ENCODE results near the gene NEU1.
"Not testable (repeated sequence)": the region's sequence is repeated elsewhere in the genome, so short reads cannot be mapped to it uniquely, and the experiment has no call there.

NEU1 gene

GRCh38 chr6:31862344-31863235, at the start of gene NEU1:
Gene NEU1 (minus strand): TSS chr6:31862821. CDS start chr6:31862776, 45 bp downstream.
- peak; percentile 97 to 98 for DNase-seq (ENCODE audit: low read depth in 2 of 2)

- no peak for DNase-seq (ENCODE audit: low read depth in 2 of 2)
These were observed 49.4 kb upstream of the NEU1 start for GRCh38 chr6:31911826-31912585.

- not testable (repeated sequence) for DNase-seq (ENCODE audit: low read depth in 2 of 2)
These were observed 46.7 kb upstream of the NEU1 start for GRCh38 chr6:31909298-31909697.

- no peak for DNase-seq (ENCODE audit: low read depth in 2 of 2)
These were observed 46.2 kb upstream of the NEU1 start for GRCh38 chr6:31908791-31909190.

GRCh38 chr6:31908255-31908654, 45.6 kb upstream of the NEU1 start:
- DNase-seq (ENCODE audit: low read depth in 2 of 2), result not testable (repeated sequence)

- no peak for DNase-seq (ENCODE audit: low read depth in 2 of 2)
These were observed 44.7 kb upstream of the NEU1 start for GRCh38 chr6:31907158-31907813.

- DNase-seq (ENCODE audit: low read depth in 2 of 2), result not testable (repeated sequence)
These were observed 44.1 kb upstream of the NEU1 start for GRCh38 chr6:31906727-31907126.

GRCh38 chr6:31906122-31906521, 43.5 kb upstream of the NEU1 start:
- no peak for DNase-seq (ENCODE audit: low read depth in 2 of 2)

GRCh38 chr6:31905041-31905440, 42.4 kb upstream of the NEU1 start:
- DNase-seq (ENCODE audit: low read depth in 2 of 2), result no peak

GRCh38 chr6:31903957-31904356, 41.3 kb upstream of the NEU1 start:
- DNase-seq (ENCODE audit: low read depth in 2 of 2), result no peak

- peak; percentile 58 to 77 for DNase-seq (ENCODE audit: low read depth in 2 of 2)
These were observed 39.5 kb upstream of the NEU1 start, which contains the start of gene ZBTB12 for GRCh38 chr6:31901953-31902643. Gene ZBTB12 (minus strand): TSS chr6:31902086. CDS start chr6:31901305, 781 bp downstream.

- DNase-seq (ENCODE audit: low read depth in 2 of 2), result peak in 1 of 2 donors; percentile 48
These were observed 38.9 kb upstream of the NEU1 start for GRCh38 chr6:31901415-31901952.

GRCh38 chr6:31900917-31901414, 38.3 kb upstream of the NEU1 start:
- DNase-seq (ENCODE audit: low read depth in 2 of 2), result no peak

- DNase-seq (ENCODE audit: low read depth in 2 of 2), result no peak
These were observed 37.5 kb upstream of the NEU1 start for GRCh38 chr6:31899882-31900722.

- DNase-seq (ENCODE audit: low read depth in 2 of 2), result no peak
These were observed 36.6 kb upstream of the NEU1 start for GRCh38 chr6:31899215-31899614.

- DNase-seq (ENCODE audit: low read depth in 2 of 2), result no peak
These were observed 35.9 kb upstream of the NEU1 start for GRCh38 chr6:31898383-31899011.

GRCh38 chr6:31897612-31898382, 35.2 kb upstream of the NEU1 start, which contains the start of gene EHMT2:
Gene EHMT2 (minus strand): TSS chr6:31897698. CDS start chr6:31897677, 21 bp downstream.
- peak; percentile 68 to 72 for DNase-seq (ENCODE audit: low read depth in 2 of 2)

- DNase-seq (ENCODE audit: low read depth in 2 of 2), result no peak
These were observed 34.4 kb upstream of the NEU1 start for GRCh38 chr6:31896856-31897611.
